Smooth muscle cell (in vitro differentiated cells): ENCODE results near the gene CAMK1. TPM values are rescaled to one million over a fixed set of nuclear protein-coding genes. Genes with fewer than 3 reads are reported as not detected.

ENCODE experiments used
- DNase-seq: peaks from one replicate; lab custom pipeline; 2025; ENCODE audit not compliant: unreplicated experiment; lab: John Stamatoyannopoulos, UW
- H2AFZ ChIP-seq: fragments of 200-600 bp; sonication (generic); 2 replicates; pipeline ENCODE4 v1.6.0; 2016; ENCODE audit warnings: antibody characterized with exemption, low read depth, mild to moderate bottlenecking
- H3F3A ChIP-seq: fragments of 200-600 bp; sonication (generic); 2 replicates; pipeline ENCODE4 v1.6.0; 2017; ENCODE audit warnings: antibody characterized with exemption, low read depth
- H3K27ac ChIP-seq: fragments of 200-600 bp; sonication (generic); 2 replicates; pipeline ENCODE4 v1.5.1; 2016; ENCODE audit warnings: low read depth, mild to moderate bottlenecking
- H3K27me3 ChIP-seq: fragments of 200-600 bp; sonication (generic); 2 replicates; pipeline ENCODE4 v1.6.1; 2016; ENCODE audit warnings: low read depth, mild to moderate bottlenecking
- H3K36me3 ChIP-seq: fragments of 200-600 bp; sonication (generic); 2 replicates; pipeline ENCODE4 v1.5.1; 2016; ENCODE audit warnings: low read depth
- H3K4me1 ChIP-seq: fragments of 200-600 bp; sonication (generic); 2 replicates; pipeline ENCODE4 v1.5.1; 2016; ENCODE audit warnings: low read depth
- H3K4me2 ChIP-seq: fragments of 200-600 bp; sonication (generic); 2 replicates; pipeline ENCODE4 v1.6.0; 2016; ENCODE audit warnings: mild to moderate bottlenecking
- H3K4me3 ChIP-seq: fragments of 200-600 bp; sonication (generic); 2 replicates; pipeline ENCODE4 v1.5.1; 2016; ENCODE audit warnings: mild to moderate bottlenecking
- H3K79me2 ChIP-seq: fragments of 200-600 bp; sonication (generic); 2 replicates; pipeline ENCODE4 v1.6.0; 2016; ENCODE audit warnings: low read depth, mild to moderate bottlenecking
- H3K9ac ChIP-seq: fragments of 200-600 bp; sonication (generic); 2 replicates; pipeline ENCODE4 v1.6.0; 2016; ENCODE audit warnings: low read depth
- H3K9me3 ChIP-seq: fragments of 200-600 bp; sonication (generic); replicated peaks from 2 replicates; pipeline ENCODE4 v1.5.1; 2016; ENCODE audit warnings: low read depth
- H4K20me1 ChIP-seq: fragments of 200-600 bp; sonication (generic); 2 replicates; pipeline ENCODE4 v1.6.0; 2016; ENCODE audit warnings: low read depth
- CTCF ChIP-seq: fragments of 200-600 bp; sonication (generic); IDR thresholded peaks from 2 replicates; pipeline ENCODE4 v1.5.1; 2017; ENCODE audit warnings: borderline replicate concordance, mild to moderate bottlenecking, antibody characterized with exemption; ENCODE audit not compliant: insufficient read depth, poor library complexity, severe bottlenecking
- WGBS: methylation state at CpG from one replicate; pipeline ENCODE4 v1.1.7; 2016; ENCODE audit warnings: low lambda C conversion rate; 5-methylcytosine and 5-hydroxymethylcytosine counted together
- polyA plus RNA-seq: library from polyadenylated mRNA; unstranded; fragments of >200 nt; fragmentation: Nextera tagmentation; extraction: Ambion mirVana; gene quantifications from 2 replicates; pipeline ENCODE4 v1.2.1, GENCODE V29; 2016
- total RNA-seq: library from RNA; depleted of rRNA; stranded (reverse); fragments of >200 nt; gene quantifications from 2 replicates; pipeline ENCODE4 v1.2.3, GENCODE V29; 2014

CAMK1 gene
- total and polyA plus RNA-seq, 2 experiments from 2014 or later = 6.3 to 6.4 TPM

GRCh38 chr3:9749296-9749644, 20.5 kb downstream of the CAMK1 start:
- H2AFZ ChIP-seq = no peak overlapping the region
- H3F3A ChIP-seq = peaks cover 28% of the 10 kb centered on the region
- H3K4me2 ChIP-seq = peak overlapping the region; percentile 83
- WGBS = 8% methylated on average over 19 of the region's 19 CpGs
- no peak for TF ChIP-seq CTCF
- no peaks in the 10 kb centered on the region for H3K27me3 ChIP-seq
- no peaks in the 10 kb centered on the region for H3K9me3 ChIP-seq
- H3K27ac ChIP-seq = peak overlapping the region; percentile 63
- DNase-seq = no peak
- H3K4me3 ChIP-seq = peak overlapping the region; percentile 62
- no peaks in the 10 kb centered on the region for H3K36me3 ChIP-seq
- peaks cover 10% of the 10 kb centered on the region for H3K4me1 ChIP-seq
- peak overlapping the region; percentile 33 for H3K9ac ChIP-seq
- peaks cover 7% of the 10 kb centered on the region for H3K79me2 ChIP-seq
- H4K20me1 ChIP-seq = no peaks in the 10 kb centered on the region

GRCh38 chr3:9748031-9748430, 21.7 kb downstream of the CAMK1 start:
- Histone ChIP-seq H3K79me2 (peaks cover 7% of the 10 kb centered on the region), H3K9me3 (no peaks in the 10 kb centered on the region), H3K27ac (no peak overlapping the region), H3K27me3 (no peaks in the 10 kb centered on the region), H2AFZ (no peak overlapping the region), H3K4me1 (peaks cover 10% of the 10 kb centered on the region), H3K9ac (no peak overlapping the region), H3F3A (peaks cover 28% of the 10 kb centered on the region), H3K4me2 (no peak overlapping the region), H3K4me3 (no peak overlapping the region), H3K36me3 (no peaks in the 10 kb centered on the region), H4K20me1 (no peaks in the 10 kb centered on the region)
- 98% methylated on average over 2 of the region's 2 CpGs for WGBS
- no peak for TF ChIP-seq CTCF
- DNase-seq = no peak

GRCh38 chr3:9747267-9747666, 22.5 kb downstream of the CAMK1 start:
- TF ChIP-seq CTCF = no peak
- Histone ChIP-seq H3K27me3 (no peaks in the 10 kb centered on the region), H4K20me1 (no peaks in the 10 kb centered on the region), H3F3A (peaks cover 28% of the 10 kb centered on the region), H2AFZ (no peak overlapping the region), H3K36me3 (no peaks in the 10 kb centered on the region), H3K4me3 (no peak overlapping the region), H3K27ac (peak overlapping the region; percentile 71), H3K79me2 (peaks cover 7% of the 10 kb centered on the region), H3K4me1 (peaks cover 10% of the 10 kb centered on the region), H3K4me2 (peak overlapping the region; percentile 56), H3K9me3 (no peaks in the 10 kb centered on the region), H3K9ac (no peak overlapping the region)
- DNase-seq = no peak
- 84% methylated on average over 8 of the region's 8 CpGs for WGBS

- peaks cover 6% of the 10 kb centered on the region for H3K79me2 ChIP-seq
- H3K36me3 ChIP-seq = no peaks in the 10 kb centered on the region
- no peak for DNase-seq
- 35% methylated on average over 5 of the region's 5 CpGs for WGBS
- H3K4me2 ChIP-seq = peak overlapping the region; percentile 56
- H3K4me3 ChIP-seq = no peak overlapping the region
- peaks cover 28% of the 10 kb centered on the region for H3F3A ChIP-seq
- TF ChIP-seq CTCF = no peak
- H3K27ac ChIP-seq = peak overlapping the region; percentile 71
- peaks cover 10% of the 10 kb centered on the region for H3K4me1 ChIP-seq
- no peaks in the 10 kb centered on the region for H3K9me3 ChIP-seq
- H2AFZ ChIP-seq = no peak overlapping the region
- H4K20me1 ChIP-seq = no peaks in the 10 kb centered on the region
- no peaks in the 10 kb centered on the region for H3K27me3 ChIP-seq
- H3K9ac ChIP-seq = no peak overlapping the region
These were observed 23.4 kb downstream of the CAMK1 start for GRCh38 chr3:9746330-9746729.
